Kidney capillary endothelial cell (primary cell): ENCODE measurements around the gene MAD2L1.
A peak's percentile ranks its signal among the peaks of the same experiment; 100 is the strongest.
"Not testable (repeated sequence)": the region's sequence is repeated elsewhere in the genome, so short reads cannot be mapped to it uniquely, and the experiment has no call there.

Experiments used
- DNase-seq: peaks from one replicate; pipeline ENCODE4 v3.0.0-alpha.2; 2018; ENCODE audit warnings: low spot score

The MAD2L1 gene

GRCh38 chr4:120066517-120067340 lies at the start of gene MAD2L1:
Gene MAD2L1 (minus strand): TSS chr4:120066848. CDS start chr4:120066734, 114 bp downstream.
- DNase-seq: peak; percentile 100

- no peak for DNase-seq
Observed at GRCh38 chr4:120111745-120112144, 45.1 kb upstream of the MAD2L1 start.

GRCh38 chr4:120109406-120109805 lies 42.8 kb upstream of the MAD2L1 start:
- DNase-seq: no peak

GRCh38 chr4:120105472-120105871 lies 38.8 kb upstream of the MAD2L1 start:
- DNase-seq: no peak

- DNase-seq: no peak
Observed at GRCh38 chr4:120096508-120097297, 30.1 kb upstream of the MAD2L1 start.

- DNase-seq: no peak
Observed at GRCh38 chr4:120088507-120088906, 21.9 kb upstream of the MAD2L1 start.

DNA sequence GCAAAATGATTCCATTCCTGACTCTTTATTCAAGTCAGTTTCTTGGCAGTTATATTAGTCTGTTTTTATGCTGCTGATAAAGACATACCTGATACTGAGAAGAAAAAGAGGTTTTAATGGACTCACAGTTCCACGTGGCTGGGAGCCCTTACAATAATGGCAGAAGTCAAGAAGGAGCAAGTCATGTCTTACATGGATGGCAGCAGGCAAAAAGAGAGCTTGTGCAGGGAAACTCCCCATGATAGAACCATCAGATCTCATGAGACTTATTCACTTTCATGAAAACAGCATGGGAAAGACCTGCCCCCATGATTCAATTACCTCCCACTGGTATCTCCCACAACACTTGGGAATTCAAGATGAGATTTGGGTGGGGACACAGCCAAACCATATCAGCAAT lies 21.4 kb upstream of the MAD2L1 start:
- DNase-seq: not testable (repeated sequence)

- no peak for DNase-seq
Observed at GRCh38 chr4:120085705-120086104, 19.1 kb upstream of the MAD2L1 start.

- no peak for DNase-seq
Observed at GRCh38 chr4:120084327-120084726, 17.7 kb upstream of the MAD2L1 start.

GRCh38 chr4:120083152-120083551 lies 16.5 kb upstream of the MAD2L1 start:
- no peak for DNase-seq

DNA sequence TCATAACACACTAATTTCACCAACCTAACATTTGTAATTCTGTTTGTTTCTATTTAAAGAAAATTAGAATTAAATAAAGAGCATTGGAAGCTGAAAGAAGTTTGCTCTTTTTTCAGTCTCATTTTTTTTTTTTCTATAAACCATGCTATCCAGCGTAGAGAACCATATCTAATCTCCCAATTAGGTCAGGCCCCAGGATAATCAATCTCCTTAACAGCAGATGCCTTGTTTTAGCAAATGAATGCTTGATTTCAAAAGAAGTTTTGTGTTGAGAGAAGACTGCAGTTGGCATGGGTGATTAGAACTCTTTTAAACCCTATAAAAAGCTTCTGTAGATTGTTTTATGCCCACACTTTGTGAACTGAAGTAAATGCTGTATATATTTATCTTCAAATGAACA lies 15.6 kb upstream of the MAD2L1 start:
- DNase-seq: no peak

DNA sequence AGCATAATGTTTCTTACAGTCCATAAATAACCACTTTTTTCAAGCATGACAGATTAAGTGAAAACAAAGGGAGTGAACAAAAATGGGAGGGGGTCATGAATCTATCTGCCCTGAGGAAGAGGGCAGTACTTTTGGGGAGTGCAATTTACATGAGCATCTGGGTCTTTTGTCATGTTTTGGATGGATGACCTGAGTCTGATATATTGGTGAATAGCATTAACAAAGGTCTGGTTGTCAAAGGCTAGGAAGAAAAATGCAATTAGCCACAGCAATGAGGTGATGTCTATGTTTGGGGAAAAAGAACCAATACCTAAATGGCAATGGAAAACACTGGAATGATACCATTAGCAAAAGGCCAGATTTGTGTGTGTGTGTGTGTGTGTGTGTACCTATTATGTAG lies 15.1 kb upstream of the MAD2L1 start:
- no peak for DNase-seq

- DNase-seq: no peak
Observed at GRCh38 chr4:120080533-120080932, 13.9 kb upstream of the MAD2L1 start.

DNA sequence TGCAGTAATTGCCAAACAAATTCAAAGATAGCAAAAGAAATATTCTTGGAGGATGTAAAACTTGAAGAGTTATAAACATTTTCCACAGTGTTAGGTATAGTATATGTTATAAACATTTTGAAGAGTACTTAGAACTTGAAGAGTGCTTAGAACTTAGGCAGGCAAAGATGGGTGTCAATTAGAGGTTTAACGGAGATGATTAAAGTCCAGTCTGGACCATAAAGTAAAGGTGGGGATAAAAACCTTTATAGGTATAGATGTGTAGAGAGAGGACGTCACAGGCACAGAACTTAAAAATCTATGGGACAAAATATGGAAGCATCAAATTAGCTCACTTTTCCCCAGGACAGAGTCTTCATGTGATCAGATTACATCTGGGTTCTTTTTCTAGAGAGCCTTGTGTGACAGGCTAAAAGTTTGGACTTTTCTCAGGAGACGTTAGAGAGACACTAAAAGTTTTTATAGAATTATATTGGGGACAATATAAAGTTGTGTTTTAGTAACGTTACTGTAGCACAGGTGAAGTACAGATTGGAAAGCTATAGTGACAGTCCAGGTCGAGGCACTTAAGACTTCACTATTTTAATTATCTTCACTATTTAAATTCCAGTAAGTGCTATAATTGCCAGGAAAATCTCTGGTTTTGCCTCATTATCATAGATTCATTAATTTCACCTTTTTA lies 13.3 kb upstream of the MAD2L1 start:
- no peak for DNase-seq

- no peak for DNase-seq
Observed at GRCh38 chr4:120078216-120078615, 11.6 kb upstream of the MAD2L1 start.

DNA sequence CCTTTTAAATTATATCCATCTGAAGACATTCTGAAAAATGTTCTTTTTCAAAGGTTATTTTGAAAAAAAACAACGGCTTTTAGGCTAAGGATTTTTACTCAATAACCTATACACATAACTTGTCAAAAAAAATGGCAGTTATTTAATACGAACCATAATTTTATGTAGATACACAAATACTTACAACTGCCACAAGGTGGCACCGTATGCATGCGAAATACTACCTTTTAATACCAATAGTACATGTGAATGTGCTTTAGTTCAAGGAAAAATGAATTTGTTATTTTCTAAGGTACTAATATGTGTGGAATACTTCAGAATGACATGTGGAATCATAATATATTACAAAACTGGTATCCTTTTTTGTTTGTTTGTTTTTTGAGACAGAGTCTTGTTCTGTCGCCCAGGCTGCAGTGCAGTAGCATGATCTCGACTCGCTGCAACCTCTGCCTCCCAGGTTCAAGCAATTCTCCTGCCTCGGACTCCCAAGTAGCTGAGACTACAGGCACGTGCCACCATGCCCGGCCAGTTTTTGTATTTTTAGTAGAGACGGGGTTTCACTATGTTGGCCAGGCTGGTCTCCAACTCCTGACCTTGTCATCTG lies 4.6 kb upstream of the MAD2L1 start:
- DNase-seq: peak; percentile 56

DNA sequence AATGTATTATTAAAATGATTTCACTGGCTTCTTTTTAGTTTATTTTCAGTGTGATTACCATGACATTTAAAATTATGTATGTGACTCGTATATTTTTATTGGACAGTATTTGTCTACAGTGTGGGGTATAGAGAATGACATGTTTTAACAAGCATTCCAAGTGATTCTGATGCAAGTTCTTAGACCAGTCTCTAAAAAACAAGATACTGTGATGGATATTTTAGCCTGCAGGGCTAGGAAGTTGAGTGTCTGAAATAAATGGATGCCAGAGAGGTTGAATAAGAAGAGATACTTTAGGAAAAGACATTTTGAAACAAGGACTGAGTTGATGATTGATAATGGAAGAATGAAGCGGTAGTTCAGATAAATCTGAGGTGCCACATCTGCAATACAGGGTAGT lies 3.5 kb upstream of the MAD2L1 start:
- no peak for DNase-seq

GRCh38 chr4:120065974-120066516 lies 603 bp downstream of the MAD2L1 start:
- no peak for DNase-seq

- DNase-seq: no peak
Observed at GRCh38 chr4:120064887-120065286, 1.8 kb downstream of the MAD2L1 start.

DNA sequence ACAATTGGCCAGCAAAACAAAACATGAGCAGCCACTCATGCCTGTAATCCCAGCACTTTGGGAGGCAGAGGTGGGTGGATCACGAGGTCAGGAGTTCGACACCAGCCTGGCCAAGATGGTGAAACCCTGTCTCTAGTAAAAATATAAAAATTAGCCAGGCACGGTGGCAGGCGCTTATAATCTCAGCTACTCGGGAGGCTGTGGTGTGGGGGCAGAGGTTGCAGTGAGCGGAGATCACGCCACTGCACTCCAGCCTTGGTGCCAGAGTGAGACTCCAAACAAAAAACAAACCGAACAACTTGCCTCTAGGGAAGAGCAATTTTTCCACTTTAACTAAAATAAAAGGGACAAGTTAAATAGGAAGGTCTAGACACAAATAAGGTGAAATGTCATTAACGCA lies 2.9 kb downstream of the MAD2L1 start:
- not testable (repeated sequence) for DNase-seq

GRCh38 chr4:120062663-120063195 lies 3.9 kb downstream of the MAD2L1 start:
- no peak for DNase-seq

DNA sequence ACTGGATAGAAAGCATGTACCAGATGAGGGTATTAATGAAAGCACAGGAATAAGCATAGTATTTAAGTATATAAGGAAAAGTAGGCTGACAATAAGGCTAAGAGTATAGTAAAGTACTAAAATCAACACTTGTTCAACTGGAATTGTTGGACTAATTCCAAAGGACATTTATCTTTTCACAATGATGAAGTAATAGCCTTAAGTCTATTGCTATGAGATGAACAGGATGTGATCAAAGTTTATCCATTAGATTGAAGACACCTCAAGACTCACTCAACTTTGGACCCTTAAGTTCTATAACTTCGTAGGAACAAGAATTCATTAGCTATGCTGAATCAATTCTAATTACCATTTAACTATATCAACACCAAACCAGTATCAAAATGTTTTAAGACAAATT lies 7.6 kb downstream of the MAD2L1 start:
- DNase-seq: no peak
